Inflammatory macrophage treated with lipopolysaccharide for 1 hour (primary cell): ENCODE results near the gene HEPN1.
A peak's percentile ranks its signal among the peaks of the same experiment; 100 is the strongest.

Experiments
- DNase-seq, 2 donors: peaks; one replicate each; pipeline ENCODE4 v3.0.0-alpha.2; 2020 to 2022

The HEPN1 gene

GRCh38 chr11:124918950-124919349, at the start of gene HEPN1:
TSS of gene HEPN1 (plus strand) at chr11:124919250.
- DNase-seq: no peak

GRCh38 chr11:124869331-124869730, 49.7 kb upstream of the HEPN1 start:
- no peak for DNase-seq

GRCh38 chr11:124869856-124870387, 49.1 kb upstream of the HEPN1 start:
- no peak for DNase-seq

- no peak for DNase-seq
These were observed 48.6 kb upstream of the HEPN1 start for GRCh38 chr11:124870430-124870829.

GRCh38 chr11:124872280-124872679, 46.8 kb upstream of the HEPN1 start:
- no peak for DNase-seq

- no peak for DNase-seq
These were observed 46.3 kb upstream of the HEPN1 start for GRCh38 chr11:124872741-124873140.

GRCh38 chr11:124873951-124874350, 45.1 kb upstream of the HEPN1 start:
- no peak for DNase-seq

GRCh38 chr11:124874571-124875255, 44.3 kb upstream of the HEPN1 start:
- DNase-seq: no peak

GRCh38 chr11:124875401-124875800, 43.6 kb upstream of the HEPN1 start:
- no peak for DNase-seq

- peak; percentile 70 to 82 for DNase-seq
These were observed 42.9 kb upstream of the HEPN1 start for GRCh38 chr11:124875943-124876817.

GRCh38 chr11:124876818-124877630, 42.0 kb upstream of the HEPN1 start:
- no peak for DNase-seq

GRCh38 chr11:124877631-124877909, 41.5 kb upstream of the HEPN1 start:
- DNase-seq: no peak

GRCh38 chr11:124877910-124878758, 40.9 kb upstream of the HEPN1 start:
- DNase-seq: no peak

- no peak for DNase-seq
These were observed 40.1 kb upstream of the HEPN1 start for GRCh38 chr11:124878759-124879492.

- no peak for DNase-seq
These were observed 39.4 kb upstream of the HEPN1 start for GRCh38 chr11:124879493-124880289.

- no peak for DNase-seq
These were observed 38.8 kb upstream of the HEPN1 start for GRCh38 chr11:124880290-124880611.

- no peak for DNase-seq
These were observed 38.1 kb upstream of the HEPN1 start for GRCh38 chr11:124880958-124881357.

GRCh38 chr11:124882339-124883071, 36.5 kb upstream of the HEPN1 start:
- DNase-seq: no peak

- no peak for DNase-seq
These were observed 34.7 kb upstream of the HEPN1 start for GRCh38 chr11:124884340-124884739.

GRCh38 chr11:124884869-124885479, 34.1 kb upstream of the HEPN1 start:
- no peak for DNase-seq
